ENCODE results near the gene MORN5.
A peak's percentile ranks its signal among the peaks of the same experiment; 100 is the strongest.

The MORN5 gene

GRCh38 chr9:122133984-122134535, 25.6 kb upstream of the MORN5 start:
- peaks cover 44% of the 10 kb centered on the region for H3K27me3 ChIP-seq (ENCODE audit: insufficient read depth, low read length)
- H3K4me3 ChIP-seq (ENCODE audit: low read length), result no peak overlapping the region
- 75% methylated on average over 17 of the region's 17 CpGs for WGBS
- peaks cover 35% of the 10 kb centered on the region for H3K4me1 ChIP-seq (ENCODE audit: insufficient read depth, low read length)
- no peaks in the 10 kb centered on the region for H3K36me3 ChIP-seq (ENCODE audit: insufficient read depth, low read length)
- H3K9me3 ChIP-seq (ENCODE audit: insufficient read depth, low read depth, low read length), result no peaks in the 10 kb centered on the region
- H3K9ac ChIP-seq (ENCODE audit: low read depth, low read length), result no peak overlapping the region
- H3K27ac ChIP-seq (ENCODE audit: low read depth, low read length), result no peak overlapping the region

GRCh38 chr9:122134822-122135528, 24.7 kb upstream of the MORN5 start:
- 11% methylated on average over 12 of the region's 12 CpGs for WGBS
- peaks cover 39% of the 10 kb centered on the region for H3K27me3 ChIP-seq (ENCODE audit: insufficient read depth, low read length)
- H3K36me3 ChIP-seq (ENCODE audit: insufficient read depth, low read length), result no peaks in the 10 kb centered on the region
- no peaks in the 10 kb centered on the region for H3K9me3 ChIP-seq (ENCODE audit: insufficient read depth, low read depth, low read length)
- peaks cover 37% of the 10 kb centered on the region for H3K4me1 ChIP-seq (ENCODE audit: insufficient read depth, low read length)
- no peak overlapping the region for H3K4me3 ChIP-seq (ENCODE audit: low read length)
- peak overlapping the region; percentile 53; the same call in 1 of the 2 replicates for H3K27ac ChIP-seq (ENCODE audit: low read depth, low read length)
- no peak overlapping the region for H3K9ac ChIP-seq (ENCODE audit: low read depth, low read length)

- H3K9me3 ChIP-seq (ENCODE audit: insufficient read depth, low read depth, low read length), result no peaks in the 10 kb centered on the region
- H3K27ac ChIP-seq (ENCODE audit: low read depth, low read length), result peak overlapping the region; percentile 53; the same call in 1 of the 2 replicates
- peaks cover 39% of the 10 kb centered on the region for H3K27me3 ChIP-seq (ENCODE audit: insufficient read depth, low read length)
- peaks cover 37% of the 10 kb centered on the region for H3K4me1 ChIP-seq (ENCODE audit: insufficient read depth, low read length)
- no peak overlapping the region for H3K4me3 ChIP-seq (ENCODE audit: low read length)
- WGBS, result 80% methylated on average over 7 of the region's 7 CpGs
- no peaks in the 10 kb centered on the region for H3K36me3 ChIP-seq (ENCODE audit: insufficient read depth, low read length)
- no peak overlapping the region for H3K9ac ChIP-seq (ENCODE audit: low read depth, low read length)
Measured at GRCh38 chr9:122135529-122135859, 24.2 kb upstream of the MORN5 start.

GRCh38 chr9:122138560-122139268, 21.0 kb upstream of the MORN5 start:
- Histone ChIP-seq H3K9ac (ENCODE audit: low read depth, low read length) (no peak overlapping the region), H3K4me1 (ENCODE audit: insufficient read depth, low read length) (peaks cover 22% of the 10 kb centered on the region; the same call in 1 of the 2 replicates), H3K4me3 (ENCODE audit: low read length) (no peak overlapping the region), H3K27ac (ENCODE audit: low read depth, low read length) (no peak overlapping the region), H3K36me3 (ENCODE audit: insufficient read depth, low read length) (peaks cover 13% of the 10 kb centered on the region), H3K27me3 (ENCODE audit: insufficient read depth, low read length) (peaks cover 9% of the 10 kb centered on the region; the same call in 1 of the 2 replicates), H3K9me3 (ENCODE audit: insufficient read depth, low read depth, low read length) (no peaks in the 10 kb centered on the region)
- 56% methylated on average over 10 of the region's 10 CpGs for WGBS

GRCh38 chr9:122140368-122141193, 19.1 kb upstream of the MORN5 start:
- H3K9ac ChIP-seq (ENCODE audit: low read depth, low read length), result no peak overlapping the region
- 0 out of 2 replicates have a peak, but pooled peaks cover 6% of the 10 kb centered on the region for H3K4me1 ChIP-seq (ENCODE audit: insufficient read depth, low read length)
- WGBS, result 93% methylated on average over 8 of the region's 8 CpGs

GRCh38 chr9:122141671-122142070, 18.0 kb upstream of the MORN5 start:
- 0 out of 2 replicates have a peak, but pooled peaks cover 6% of the 10 kb centered on the region for H3K4me1 ChIP-seq (ENCODE audit: insufficient read depth, low read length)
- H3K36me3 ChIP-seq (ENCODE audit: insufficient read depth, low read length), result peaks cover 42% of the 10 kb centered on the region
- no peak overlapping the region for H3K9ac ChIP-seq (ENCODE audit: low read depth, low read length)
- no peak overlapping the region for H3K4me3 ChIP-seq (ENCODE audit: low read length)
- WGBS, result 96% methylated on average over 5 of the region's 5 CpGs
- no peak overlapping the region for H3K27ac ChIP-seq (ENCODE audit: low read depth, low read length)
- no peaks in the 10 kb centered on the region for H3K9me3 ChIP-seq (ENCODE audit: insufficient read depth, low read depth, low read length)
- no peaks in the 10 kb centered on the region; the same call in 1 of the 2 replicates for H3K27me3 ChIP-seq (ENCODE audit: insufficient read depth, low read length)

More at GRCh38 chr9:122140368-122141193, 19.1 kb upstream of the MORN5 start:
- Histone ChIP-seq H3K36me3 (ENCODE audit: insufficient read depth, low read length) (peaks cover 31% of the 10 kb centered on the region), H3K27me3 (ENCODE audit: insufficient read depth, low read length) (no peaks in the 10 kb centered on the region; the same call in 1 of the 2 replicates), H3K4me3 (ENCODE audit: low read length) (no peak overlapping the region), H3K27ac (ENCODE audit: low read depth, low read length) (no peak overlapping the region), H3K9me3 (ENCODE audit: insufficient read depth, low read depth, low read length) (no peaks in the 10 kb centered on the region)

GRCh38 chr9:122143296-122143695, 16.4 kb upstream of the MORN5 start:
- Histone ChIP-seq H3K9me3 (ENCODE audit: insufficient read depth, low read depth, low read length) (no peaks in the 10 kb centered on the region), H3K9ac (ENCODE audit: low read depth, low read length) (no peak overlapping the region), H3K4me1 (ENCODE audit: insufficient read depth, low read length) (0 out of 2 replicates have a peak, but pooled peaks cover 6% of the 10 kb centered on the region), H3K4me3 (ENCODE audit: low read length) (no peak overlapping the region), H3K36me3 (ENCODE audit: insufficient read depth, low read length) (peaks cover 56% of the 10 kb centered on the region), H3K27ac (ENCODE audit: low read depth, low read length) (no peak overlapping the region), H3K27me3 (ENCODE audit: insufficient read depth, low read length) (no peaks in the 10 kb centered on the region)
- 91% methylated on average over 1 of the region's 1 CpG for WGBS

- no peaks in the 10 kb centered on the region for H3K27me3 ChIP-seq (ENCODE audit: insufficient read depth, low read length)
- no peaks in the 10 kb centered on the region for H3K9me3 ChIP-seq (ENCODE audit: insufficient read depth, low read depth, low read length)
- 0 out of 2 replicates have a peak, but pooled peaks cover 3% of the 10 kb centered on the region for H3K4me1 ChIP-seq (ENCODE audit: insufficient read depth, low read length)
- H3K27ac ChIP-seq (ENCODE audit: low read depth, low read length), result no peak overlapping the region
- 95% methylated on average over 14 of the region's 14 CpGs for WGBS
- no peak overlapping the region for H3K9ac ChIP-seq (ENCODE audit: low read depth, low read length)
- no peak overlapping the region for H3K4me3 ChIP-seq (ENCODE audit: low read length)
- H3K36me3 ChIP-seq (ENCODE audit: insufficient read depth, low read length), result peaks cover 62% of the 10 kb centered on the region
Measured at GRCh38 chr9:122143876-122144405, 15.8 kb upstream of the MORN5 start.

- WGBS, result 87% methylated on average over 3 of the region's 3 CpGs
- no peak overlapping the region for H3K9ac ChIP-seq (ENCODE audit: low read depth, low read length)
- no peaks in the 10 kb centered on the region for H3K4me1 ChIP-seq (ENCODE audit: insufficient read depth, low read length)
- no peaks in the 10 kb centered on the region for H3K9me3 ChIP-seq (ENCODE audit: insufficient read depth, low read depth, low read length)
- H3K36me3 ChIP-seq (ENCODE audit: insufficient read depth, low read length), result peaks cover 66% of the 10 kb centered on the region
- H3K4me3 ChIP-seq (ENCODE audit: low read length), result no peak overlapping the region
- H3K27me3 ChIP-seq (ENCODE audit: insufficient read depth, low read length), result no peaks in the 10 kb centered on the region
- H3K27ac ChIP-seq (ENCODE audit: low read depth, low read length), result no peak overlapping the region
Measured at GRCh38 chr9:122144836-122145591, 14.7 kb upstream of the MORN5 start.

GRCh38 chr9:122145592-122145863, 14.2 kb upstream of the MORN5 start:
- H3K36me3 ChIP-seq (ENCODE audit: insufficient read depth, low read length), result peaks cover 66% of the 10 kb centered on the region

More at GRCh38 chr9:122145592-122145863, 14.2 kb upstream of the MORN5 start:
- no peak overlapping the region for H3K9ac ChIP-seq (ENCODE audit: low read depth, low read length)
- no peaks in the 10 kb centered on the region for H3K27me3 ChIP-seq (ENCODE audit: insufficient read depth, low read length)
- WGBS, result 92% methylated on average over 2 of the region's 2 CpGs
- H3K9me3 ChIP-seq (ENCODE audit: insufficient read depth, low read depth, low read length), result no peaks in the 10 kb centered on the region
- no peaks in the 10 kb centered on the region for H3K4me1 ChIP-seq (ENCODE audit: insufficient read depth, low read length)
- H3K27ac ChIP-seq (ENCODE audit: low read depth, low read length), result no peak overlapping the region
- H3K4me3 ChIP-seq (ENCODE audit: low read length), result no peak overlapping the region

Data from HUES64 (cell line).